Spleen (tissue), 11 donors: ENCODE data around the gene MEIOSIN. TPM values are rescaled to one million over a fixed set of nuclear protein-coding genes. Genes with fewer than 3 reads are reported as not detected.

Source experiments
- DNase-seq: peaks from one replicate; pipeline ENCODE4 v3.0.0-alpha.2; 2020
- H3K27ac ChIP-seq, 8 donors: fragments of 200-600 bp; sonication (generic) in 7 of 8; 1 replicate in 4 of 8; 2 replicates in 4 of 8; pipeline versions ENCODE4 v1.5.0 to v1.8.0; 2016 to 2021; ENCODE audit warnings: inconsistent platforms in 4 of 8, mild to moderate bottlenecking in 4 of 8, moderate library complexity in 1 of 8
- H3K27me3 ChIP-seq, 7 donors: fragments of 200-600 bp; sonication (generic) in 6 of 7; replicated peaks in 1 of 7; 1 replicate in 4 of 7; 2 replicates in 3 of 7; pipeline versions ENCODE4 v1.5.0 to v1.8.0; 2016 to 2021; ENCODE audit warnings: inconsistent platforms in 3 of 7, mild to moderate bottlenecking in 1 of 7
- H3K36me3 ChIP-seq, 6 donors: fragments of 200-600 bp; sonication (generic) in 5 of 6; 1 replicate in 4 of 6; 2 replicates in 2 of 6; pipeline versions ENCODE4 v1.5.0 to v1.8.0; 2016 to 2021; ENCODE audit warnings: inconsistent platforms in 2 of 6
- H3K4me1 ChIP-seq, 6 donors: fragments of 200-600 bp; sonication (generic) in 5 of 6; 1 replicate in 3 of 6; 2 replicates in 3 of 6; pipeline versions ENCODE4 v1.5.0 to v1.8.0; 2016 to 2021; ENCODE audit warnings: inconsistent platforms in 3 of 6
- H3K4me3 ChIP-seq, 8 donors: fragments of 200-600 bp; sonication (generic) in 7 of 8; 1 replicate in 4 of 8; 2 replicates in 4 of 8; pipeline versions ENCODE4 v1.5.0 to v1.8.0; 2016 to 2021; ENCODE audit warnings: inconsistent platforms in 4 of 8, mild to moderate bottlenecking in 4 of 8, moderate library complexity in 2 of 8
- H3K9me3 ChIP-seq, 8 donors: fragments of 200-600 bp; sonication (generic) in 7 of 8; 1 replicate in 4 of 8; 2 replicates in 4 of 8; pipeline versions ENCODE4 v1.5.0 to v1.8.0; 2016 to 2021; ENCODE audit warnings: inconsistent platforms in 4 of 8
- CTCF ChIP-seq, 11 experiments: fragments of 200-600 bp in 7 of 11; fragments of 450-650 bp in 4 of 11; sonication (generic) in 4 of 11; IDR thresholded peaks in 8 of 11; conservative IDR thresholded peaks in 3 of 11; 1 replicate in 7 of 11; 2 replicates in 4 of 11; pipeline versions ENCODE4 v1.4.0 to v1.8.0; 2016 to 2021; ENCODE audit warnings: antibody characterized with exemption in 11 of 11, inconsistent platforms in 4 of 11, mild to moderate bottlenecking in 1 of 11
- POLR2A ChIP-seq, 3 donors: fragments of 450-650 bp; IDR thresholded peaks; one replicate each; pipeline ENCODE4 v1.5.1; 2017; ENCODE audit warnings: antibody characterized with exemption in 3 of 3, mild to moderate bottlenecking in 1 of 3
- POLR2AphosphoS5 ChIP-seq, 3 donors: sonication (generic); formaldehyde crosslinking; IDR thresholded peaks; one replicate each; pipeline ENCODE4 v1.5.1; 2017; ENCODE audit warnings: antibody characterized with exemption in 3 of 3
- WGBS, 5 donors: extraction: QIAGEN DNeasy Blood & Tissue Kit in 3 of 5; methylation state at CpG; one replicate each; pipeline versions ENCODE4 v1.1.5 to v1.1.7; 2013 to 2018; 5-methylcytosine and 5-hydroxymethylcytosine counted together
- intact Hi-C: fragments of 100-400 bp; cut with DNase I; formaldehyde crosslinking; loops from one replicate; pipeline ENCODE4 v1.15.0; 2023; ENCODE audit warnings: low total_unique reads
- polyA plus RNA-seq, 3 donors: library from polyadenylated mRNA; stranded (reverse); fragments of 200-250 nt; gene quantifications; one replicate each; pipeline ENCODE4 v1.2.1, GENCODE V29; 2013
- total RNA-seq, 7 donors: library from RNA; depleted of rRNA in 3 of 7; stranded (reverse); fragments of >200 nt in 3 of 7; fragmentation: NEBNext Ultra II Directional in 4 of 7; extraction: Animal tissue kit (Norgen Biotek cat#: 25700) in 4 of 7; gene quantifications; one replicate each; pipeline versions ENCODE4 v1.1.0 to v1.2.1, GENCODE V29; 2016 to 2021
- donor health status: healthy with polysubstance abuse.
- donor health status: DM: no; HTN: no; CAD: no; lungs with moderate emphysema.
- donor health status: DM: no; HTN: no; CAD: no.
- donor health status: Bipolar disorder and iron deficiency.
- donor health status: healthy.
- donor health status: DM: no; HTN: no; CAD: no.
- donor health status: DM: yes; HTN: yes; CAD: no.

MEIOSIN gene
- total and polyA plus RNA-seq, 10 donors: 0.02 TPM; not detected in 9

- H3K4me3 ChIP-seq: peak overlapping the region in 2 of 8 donors; percentile 82 to 86
- intact Hi-C loops: no loop called here
- 86 to 93% (median 90%) methylated on average over 42 to 46 of the region's 46 CpGs for WGBS, 5 donors
- no peak for DNase-seq
- H3K4me1 ChIP-seq: peaks cover 3 to 52% (median 37%) of the 10 kb centered on the region in 6 donors
- peaks cover 0 to 67% (median 11%) of the 10 kb centered on the region in 7 donors for H3K27me3 ChIP-seq
- peak overlapping the region in 5 of 8 donors; percentile 88 to 90 (median 89) for H3K27ac ChIP-seq
- TF ChIP-seq CTCF (IDR thresholded peaks at IDR 0.05 in 8 of 11, conservative IDR thresholded peaks at IDR 0.05 in 3 of 11) (no peak), POLR2A (IDR thresholded peaks at IDR 0.05) (no peak), POLR2AphosphoS5 (IDR thresholded peaks at IDR 0.05) (peak in 2 of 3 donors; percentile 7 to 51)
- H3K9me3 ChIP-seq: no peaks in the 10 kb centered on the region
- peaks cover 0 to 19% (median under 1%) of the 10 kb centered on the region in 6 donors for H3K36me3 ChIP-seq
These were observed 38.2 kb downstream of the MEIOSIN start for GRCh38 chr19:45771311-45771933.

GRCh38 chr19:45772130-45772840, 39.0 kb downstream of the MEIOSIN start:
- Histone ChIP-seq H3K27me3 (peaks cover 0 to 67% (median 10%) of the 10 kb centered on the region in 7 donors), H3K4me3 (no peak overlapping the region), H3K9me3 (no peaks in the 10 kb centered on the region), H3K4me1 (peaks cover 3 to 43% (median 32%) of the 10 kb centered on the region in 6 donors), H3K36me3 (peaks cover 0 to 27% (median 9%) of the 10 kb centered on the region in 6 donors), H3K27ac (no peak overlapping the region)
- no peak for DNase-seq
- intact Hi-C loops: no loop called here
- TF ChIP-seq CTCF (IDR thresholded peaks at IDR 0.05 in 8 of 11, conservative IDR thresholded peaks at IDR 0.05 in 3 of 11) (no peak), POLR2A (IDR thresholded peaks at IDR 0.05) (no peak), POLR2AphosphoS5 (IDR thresholded peaks at IDR 0.05) (peak in 1 of 3 donors; percentile 21)
- 64 to 76% (median 69%) methylated on average over 14 of the region's 14 CpGs for WGBS, 5 donors

GRCh38 chr19:45772912-45773311, 39.7 kb downstream of the MEIOSIN start:
- Histone ChIP-seq H3K27ac (no peak overlapping the region), H3K27me3 (peaks cover 0 to 67% (median 4%) of the 10 kb centered on the region in 7 donors), H3K4me3 (no peak overlapping the region), H3K4me1 (peaks cover 2 to 37% (median 27%) of the 10 kb centered on the region in 6 donors), H3K9me3 (no peaks in the 10 kb centered on the region), H3K36me3 (peaks cover 0 to 34% (median 15%) of the 10 kb centered on the region in 6 donors)
- TF ChIP-seq CTCF (IDR thresholded peaks at IDR 0.05 in 8 of 11, conservative IDR thresholded peaks at IDR 0.05 in 3 of 11) (no peak), POLR2A (IDR thresholded peaks at IDR 0.05) (no peak), POLR2AphosphoS5 (IDR thresholded peaks at IDR 0.05) (no peak)
- intact Hi-C loops: no loop called here
- 91 to 100% (median 96%) methylated on average over 3 of the region's 3 CpGs for WGBS, 5 donors
- no peak for DNase-seq

- WGBS, 5 donors: 13 to 20% (median 19%) methylated on average over 2 of the region's 2 CpGs
These were observed 40.1 kb downstream of the MEIOSIN start for GRCh38 chr19:45773384-45773783.

More at GRCh38 chr19:45773384-45773783, 40.1 kb downstream of the MEIOSIN start:
- TF ChIP-seq POLR2AphosphoS5 (IDR thresholded peaks at IDR 0.05): no peak
- no peak for TF ChIP-seq CTCF (IDR thresholded peaks at IDR 0.05 in 8 of 11, conservative IDR thresholded peaks at IDR 0.05 in 3 of 11)
- TF ChIP-seq POLR2A (IDR thresholded peaks at IDR 0.05): no peak
- Histone ChIP-seq H3K27me3 (peaks cover 0 to 67% (median 0%) of the 10 kb centered on the region in 7 donors), H3K36me3 (peaks cover 0 to 38% (median 19%) of the 10 kb centered on the region in 6 donors), H3K4me1 (peaks cover 0 to 34% (median 23%) of the 10 kb centered on the region in 6 donors), H3K9me3 (no peaks in the 10 kb centered on the region), H3K27ac (no peak overlapping the region), H3K4me3 (no peak overlapping the region)
- intact Hi-C loops: no loop called here
- DNase-seq: no peak
